ACHN (cell line): Measurements from ENCODE around the gene TBC1D2B.

Source experiments
- DNase-seq: peaks from one replicate; pipeline ENCODE4 v3.0.0-alpha.2; 2015
- in situ Hi-C: cut with HindIII; loops from 2 replicates; pipeline ENCODE4 v1.10.0; 2017; ENCODE audit warnings: low sequenced_read_pairs, low pct_ligation_motif_present, low pct_unique_long_range_greater_than_20kb

TBC1D2B gene

DNA sequence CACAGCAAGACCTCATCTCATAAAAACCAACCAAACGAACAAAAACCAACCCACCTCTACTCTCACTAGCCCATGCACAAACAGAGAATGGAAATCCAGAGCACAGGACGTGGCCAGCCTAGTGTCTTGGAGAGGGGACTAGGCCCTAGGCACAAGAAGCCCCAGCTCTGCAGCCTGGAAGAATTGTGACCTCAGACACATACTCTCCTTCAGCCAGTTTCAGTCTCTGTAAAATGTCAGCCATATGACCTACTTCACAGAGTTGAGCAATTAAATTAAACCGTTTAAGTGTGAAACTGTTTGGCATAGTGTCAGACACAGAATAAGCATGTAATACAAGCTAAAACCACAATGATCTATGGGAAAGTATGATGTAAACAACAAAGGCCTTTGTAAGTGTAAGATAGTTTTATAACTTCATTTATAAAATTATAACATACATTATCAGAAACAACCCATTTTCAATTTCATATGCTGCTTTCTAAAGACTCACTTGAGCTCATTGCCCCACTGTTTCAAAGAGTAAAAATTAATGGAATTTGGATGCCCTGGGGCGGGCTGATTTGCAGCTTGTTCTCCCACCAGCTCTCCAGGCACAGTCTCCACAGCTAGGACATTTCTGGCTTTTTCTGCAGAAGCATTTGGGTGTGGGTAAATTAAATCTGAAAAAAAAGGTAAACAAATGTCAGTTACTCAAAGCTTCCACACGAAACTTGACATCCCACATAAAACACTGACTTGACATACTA, 32.9 kb downstream of the TBC1D2B start:
- in situ Hi-C loops, result no loop called here

DNA sequence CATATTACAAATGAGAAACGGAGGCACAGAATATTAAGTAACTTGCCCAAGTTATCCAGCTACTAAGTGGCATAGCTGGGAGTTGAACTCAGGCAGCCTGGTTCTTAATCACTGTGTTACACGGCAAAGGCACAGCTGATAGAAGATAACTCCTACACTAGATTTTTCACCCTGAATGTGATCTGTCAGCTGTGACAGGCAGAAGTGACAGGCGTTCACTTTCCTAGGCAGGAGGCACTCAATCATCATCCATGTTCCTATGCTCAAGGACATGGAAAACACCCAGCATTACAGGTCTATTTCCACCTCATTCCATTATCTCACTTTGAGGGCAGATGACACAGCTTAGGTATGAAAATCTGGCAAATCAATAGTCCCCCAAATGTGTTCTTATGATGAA, 35.6 kb downstream of the TBC1D2B start:
- in situ Hi-C loops, result no loop called here
- DNase-seq, result no peak

More for the DNA sequence above, 32.9 kb downstream of the TBC1D2B start:
- DNase-seq, result no peak

DNA sequence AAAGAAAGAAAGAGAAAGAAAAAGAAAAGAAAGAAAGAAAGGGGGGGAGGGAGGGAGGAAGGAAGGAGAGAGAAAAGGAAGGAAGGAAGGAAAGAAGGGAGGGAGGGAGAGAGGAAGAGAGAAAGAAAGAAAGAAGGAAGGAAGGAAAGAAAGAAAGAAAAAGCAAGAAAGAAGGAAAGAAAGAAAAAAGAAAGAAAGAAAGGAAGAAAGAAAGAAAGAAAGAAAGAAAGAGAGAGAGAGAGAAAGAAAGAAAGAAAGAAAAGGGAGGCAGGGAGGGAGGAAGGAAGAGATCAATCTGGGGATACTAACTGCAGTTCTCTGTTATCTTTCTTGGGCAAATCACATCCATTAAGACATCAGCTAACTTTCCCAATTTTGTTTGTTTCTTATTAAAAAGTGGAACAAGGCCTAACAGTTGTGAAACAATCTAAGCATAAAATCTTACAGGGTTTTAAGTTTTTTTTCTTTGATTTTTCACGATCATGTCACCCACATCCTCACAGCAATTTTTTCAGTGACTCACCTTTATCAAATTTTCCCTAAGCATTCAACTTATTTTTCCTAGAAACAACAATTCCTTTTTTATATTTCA, 36.8 kb downstream of the TBC1D2B start:
- DNase-seq, result no peak
- in situ Hi-C loops, result no loop called here

DNA sequence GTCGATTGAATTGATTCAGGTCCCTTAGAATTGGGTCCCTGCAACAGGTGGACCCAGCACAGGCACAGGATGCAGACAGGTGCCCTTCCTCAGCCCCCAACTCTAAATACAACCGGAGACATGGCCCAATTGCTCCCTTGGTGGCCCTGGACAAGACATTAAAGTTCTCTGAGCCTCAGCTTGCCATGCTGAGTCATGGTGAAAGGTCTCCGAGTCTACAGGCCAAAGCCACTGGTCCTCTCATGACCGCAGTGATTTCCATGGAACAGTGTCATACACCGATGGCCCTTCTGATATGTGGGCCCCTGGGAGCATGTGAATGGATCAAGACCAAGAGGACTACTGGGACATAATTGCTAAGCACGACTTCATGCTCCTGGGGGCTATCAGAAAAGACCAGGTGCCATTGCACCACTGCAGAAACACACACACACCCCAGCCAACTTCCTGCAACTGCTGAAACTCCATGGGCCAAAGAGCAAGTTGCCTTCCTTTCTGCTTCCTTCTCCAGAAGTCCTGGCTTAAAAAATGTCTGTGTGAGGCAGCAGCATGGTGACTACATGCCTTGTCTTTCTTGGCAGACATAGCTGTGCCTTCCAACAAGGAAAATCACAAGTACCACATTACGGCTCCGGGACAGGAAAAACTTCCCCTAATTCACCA, 38.8 kb downstream of the TBC1D2B start:
- in situ Hi-C loops, result no loop called here

DNA sequence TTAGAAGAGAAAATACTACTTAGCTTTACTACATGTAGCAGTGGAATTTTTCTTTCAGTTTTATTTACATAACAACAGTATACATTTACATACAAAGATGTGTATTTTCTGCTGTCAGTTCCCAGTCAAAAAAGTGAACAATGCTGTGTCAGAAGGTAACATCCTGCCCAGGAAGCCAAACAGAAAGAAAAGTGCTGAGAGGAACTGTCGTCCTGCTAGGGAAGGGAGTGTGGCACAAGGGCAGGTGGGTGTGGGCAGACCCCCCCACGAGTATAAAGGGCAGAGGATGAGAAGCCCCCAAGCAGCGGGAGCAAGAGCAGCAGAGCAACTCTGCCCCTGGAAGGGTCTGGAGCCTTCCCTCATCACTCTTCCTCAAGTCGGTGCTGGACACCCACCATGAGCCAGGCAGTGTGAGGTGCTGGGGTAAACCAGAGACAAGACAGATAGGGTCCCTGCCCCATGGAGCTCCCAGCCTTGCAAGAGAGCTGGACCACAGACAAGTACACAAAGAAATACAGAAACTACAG, 39.7 kb downstream of the TBC1D2B start:
- in situ Hi-C loops, result no loop called here
- DNase-seq, result no peak

More for the DNA sequence above, 38.8 kb downstream of the TBC1D2B start:
- no peak for DNase-seq

- no peak for DNase-seq
- in situ Hi-C loops, result no loop called here
These were observed 40.2 kb downstream of the TBC1D2B start for GRCh38 chr15:78037328-78037727.

GRCh38 chr15:78035861-78036476, 41.5 kb downstream of the TBC1D2B start:
- no peak for DNase-seq
- in situ Hi-C loops, result no loop called here

GRCh38 chr15:78035321-78035751, 42.2 kb downstream of the TBC1D2B start:
- DNase-seq, result no peak
- in situ Hi-C loops, result no loop called here

DNA sequence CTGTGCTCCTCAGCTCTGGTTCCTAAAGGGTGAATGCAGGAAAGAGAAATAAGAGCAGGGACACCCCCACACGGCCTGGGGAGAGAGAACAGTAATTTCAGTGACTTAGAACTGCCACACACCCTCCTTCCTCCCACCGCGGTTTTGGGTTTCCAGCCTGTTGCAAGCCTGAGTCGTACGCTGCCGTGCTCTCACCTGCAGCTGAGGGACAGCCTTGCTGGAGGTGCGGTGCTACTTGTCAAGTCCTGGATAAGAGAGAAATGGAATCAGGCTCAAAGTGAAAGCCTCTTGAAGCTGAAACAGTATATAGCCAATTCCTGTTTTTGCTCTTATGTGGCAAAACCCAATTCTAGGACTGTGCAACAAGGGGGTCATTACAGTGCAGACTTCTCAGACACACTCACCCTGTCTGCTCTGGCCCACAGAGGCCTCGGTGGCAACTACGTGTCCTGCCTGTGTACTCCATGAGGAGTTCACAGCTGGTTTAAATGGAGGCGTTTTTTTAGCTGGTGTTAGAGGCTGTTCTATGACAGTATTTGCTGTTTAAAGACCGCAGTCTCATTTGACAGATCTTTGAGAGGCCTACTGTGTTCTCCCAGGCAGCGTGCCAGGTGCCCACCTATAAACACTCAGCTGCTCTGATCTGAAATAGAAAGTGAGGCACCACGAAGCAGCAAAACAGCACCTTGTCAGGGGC, 42.9 kb downstream of the TBC1D2B start:
- in situ Hi-C loops, result no loop called here
- DNase-seq, result no peak

DNA sequence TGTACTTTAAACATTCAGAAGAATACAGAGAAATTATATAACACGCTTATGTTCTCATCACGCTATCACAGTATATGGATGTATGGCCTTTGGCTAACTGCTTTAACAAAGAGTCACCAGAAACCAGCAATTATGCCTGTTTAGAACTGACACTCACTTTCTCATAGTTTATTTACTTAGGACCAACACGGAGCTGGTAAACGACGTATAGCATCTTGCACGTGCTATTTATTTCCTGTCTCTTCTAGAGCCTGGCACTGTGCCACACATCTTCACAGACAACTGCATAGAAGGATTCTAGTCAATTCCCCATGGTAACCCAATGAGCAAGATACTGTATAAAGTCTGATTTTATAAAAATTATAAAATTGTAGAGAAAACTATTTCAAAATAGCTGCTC, 43.6 kb downstream of the TBC1D2B start:
- in situ Hi-C loops, result no loop called here
- DNase-seq, result no peak

- no peak for DNase-seq
- in situ Hi-C loops, result no loop called here
These were observed 44.8 kb downstream of the TBC1D2B start for GRCh38 chr15:78032671-78033070.

GRCh38 chr15:78024883-78025282, 52.6 kb downstream of the TBC1D2B start:
- in situ Hi-C loops, result no loop called here
- DNase-seq, result no peak

- no peak for DNase-seq
- in situ Hi-C loops, result no loop called here
These were observed 53.0 kb downstream of the TBC1D2B start for GRCh38 chr15:78024519-78024870.

DNA sequence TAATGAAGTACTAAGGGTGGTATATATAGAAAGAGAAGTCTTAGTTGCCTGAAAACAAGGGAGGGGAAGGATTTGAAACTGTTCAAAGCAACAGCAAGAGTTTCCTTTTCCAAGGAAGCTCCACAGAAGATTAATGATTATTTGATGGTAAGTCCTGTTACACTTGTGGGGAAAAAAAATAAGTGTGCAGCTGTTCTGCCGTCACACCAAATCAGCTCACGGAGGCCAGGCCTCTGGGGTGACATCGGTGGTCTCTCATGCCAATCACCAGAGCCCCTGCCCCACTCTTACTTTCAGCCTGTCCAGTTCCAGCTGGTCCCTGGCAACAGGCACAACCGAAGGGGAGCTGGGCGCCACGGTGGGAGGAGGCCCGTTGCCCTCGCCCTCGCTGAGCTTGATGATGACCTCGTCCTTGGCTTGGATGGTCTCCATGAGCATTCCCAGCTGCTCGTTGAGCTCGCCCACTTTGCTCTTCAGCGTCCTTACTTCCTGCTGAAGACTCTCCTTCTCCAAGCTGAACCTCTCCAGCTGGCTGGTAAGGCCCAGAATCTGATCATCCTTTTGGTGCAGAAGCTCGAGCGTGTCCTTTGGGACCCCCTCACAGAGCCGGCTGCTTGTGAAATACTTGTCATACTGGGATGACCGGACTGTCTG, 53.5 kb downstream of the TBC1D2B start:
- in situ Hi-C loops, result no loop called here
- DNase-seq, result no peak

DNA sequence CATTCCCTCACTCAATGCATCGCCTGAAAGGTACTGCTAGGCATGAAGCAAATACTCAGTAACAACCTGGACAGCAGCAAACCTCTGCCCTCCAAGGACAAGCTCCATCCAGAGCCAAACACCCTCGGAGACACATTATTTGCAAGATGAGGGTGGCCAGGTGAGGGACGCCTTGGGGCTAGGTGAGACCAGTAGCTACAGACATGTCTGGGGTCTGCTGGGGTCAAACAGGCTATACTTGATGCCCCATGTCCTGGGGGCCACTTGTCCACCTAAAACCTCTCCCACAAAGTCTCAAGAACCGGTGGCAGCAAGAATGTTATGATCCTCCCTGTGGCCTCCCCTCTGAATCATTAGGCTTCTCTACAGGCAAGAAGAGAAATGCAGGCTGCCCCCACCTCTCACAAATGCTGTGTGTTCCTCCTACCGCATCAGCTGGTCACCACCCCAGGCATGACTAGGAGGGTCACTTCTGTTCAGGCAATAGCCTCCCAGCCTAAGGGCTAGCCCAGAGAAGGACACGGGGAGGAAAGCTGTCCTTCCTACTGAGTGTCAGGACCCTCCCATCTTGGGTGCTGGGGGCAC, 54.3 kb downstream of the TBC1D2B start:
- in situ Hi-C loops, result no loop called here
- no peak for DNase-seq

GRCh38 chr15:78021761-78022160, 55.8 kb downstream of the TBC1D2B start:
- no peak for DNase-seq
- in situ Hi-C loops, result no loop called here

- in situ Hi-C loops, result no loop called here
- no peak for DNase-seq
These were observed 57.5 kb downstream of the TBC1D2B start for GRCh38 chr15:78020007-78020406.
